Pancreas (tissue), 10 donors: Measurements from ENCODE around the gene KAZN. TPM values are rescaled to one million over a fixed set of nuclear protein-coding genes. Genes with fewer than 3 reads are reported as not detected.

Experiments used
- ATAC-seq, 4 donors: fragments of 200-7000 bp; cut with Tn5 transposase; one replicate each; pipeline versions ENCODE4 v1.8.0 to v1.9.1; 2020; ENCODE audit warnings: mild to moderate bottlenecking in 4 of 4, moderate library complexity in 4 of 4
- DNase-seq, 6 donors: peaks; one replicate each; pipeline ENCODE4 v3.0.0-alpha.2; 2020
- FAIRE-seq: peaks from 2 replicates; lab custom pipeline; 2012; peaks lifted over from hg19 to GRCh38; lab: Jason Lieb, UNC
- H3K27ac ChIP-seq, 4 donors: fragments of 200-600 bp; sonication (generic); 1 replicate in 3 of 4; 2 replicates in 1 of 4; pipeline versions ENCODE4 v1.5.0 to v1.8.0; 2020
- H3K27me3 ChIP-seq, 4 donors: fragments of 200-600 bp; one replicate each; pipeline ENCODE4 v1.8.0; 2021
- H3K36me3 ChIP-seq, 3 donors: fragments of 200-600 bp; sonication (generic) in 1 of 3; one replicate each; pipeline versions ENCODE4 v1.5.0 to v1.8.0; 2020 to 2021
- H3K4me1 ChIP-seq, 3 donors: fragments of 200-600 bp; one replicate each; pipeline ENCODE4 v1.8.0; 2021
- H3K4me3 ChIP-seq, 4 donors: fragments of 200-600 bp; sonication (generic) in 2 of 4; one replicate each; pipeline versions ENCODE4 v1.5.0 to v1.8.0; 2020 to 2021
- H3K9me3 ChIP-seq, 4 donors: fragments of 200-600 bp; one replicate each; pipeline ENCODE4 v1.8.0; 2021
- CTCF ChIP-seq, 4 donors: fragments of 200-600 bp; sonication (generic) in 3 of 4; IDR thresholded peaks; one replicate each; pipeline versions ENCODE4 v1.5.0 to v1.8.0; 2021; ENCODE audit warnings: antibody characterized with exemption in 4 of 4
- WGBS, 2 donors: extraction: QIAGEN DNeasy Blood & Tissue Kit; methylation state at CpG; one replicate each; pipeline ENCODE4 v1.1.7; 2013; 5-methylcytosine and 5-hydroxymethylcytosine counted together
- intact Hi-C, 3 donors: fragments of 100-400 bp; cut with DNase I; formaldehyde crosslinking; loops; one replicate each; pipeline versions ENCODE4 v1.11.1 to v1.14.2; 2022
- polyA plus RNA-seq, 2 donors: library from polyadenylated mRNA; stranded (reverse); fragments of 200-250 nt; gene quantifications; one replicate each; pipeline ENCODE4 v1.2.3, GENCODE V29; 2013
- total RNA-seq, 6 donors: library from RNA; stranded (reverse); fragmentation: NEBNext Ultra II Directional in 4 of 6; extraction: Animal tissue kit (Norgen Biotek cat#: 25700) in 4 of 6; gene quantifications; one replicate each; pipeline versions ENCODE4 v1.2.1 to v1.2.4, GENCODE V29; 2021 to 2023
- donor health status: healthy with polysubstance abuse.
- donor health status: DM: no; HTN: no; CAD: no; lungs with moderate emphysema.
- donor health status: DM: no; HTN: no; CAD: no.
- donor health status: control.
- donor health status: control.
- donor health status: Bipolar disorder and iron deficiency.
- donor health status: DM: yes; HTN: yes; CAD: no.
- donor health status: DM: no; HTN: no; CAD: no.
- donor health status: DM: no; HTN: no; CAD: no.
- donor health status: DM: yes; HTN: yes; CAD: no.

Gene KAZN
- total and polyA plus RNA-seq, 8 donors: 2.4 to 6.0 (median 4.1) TPM

DNA sequence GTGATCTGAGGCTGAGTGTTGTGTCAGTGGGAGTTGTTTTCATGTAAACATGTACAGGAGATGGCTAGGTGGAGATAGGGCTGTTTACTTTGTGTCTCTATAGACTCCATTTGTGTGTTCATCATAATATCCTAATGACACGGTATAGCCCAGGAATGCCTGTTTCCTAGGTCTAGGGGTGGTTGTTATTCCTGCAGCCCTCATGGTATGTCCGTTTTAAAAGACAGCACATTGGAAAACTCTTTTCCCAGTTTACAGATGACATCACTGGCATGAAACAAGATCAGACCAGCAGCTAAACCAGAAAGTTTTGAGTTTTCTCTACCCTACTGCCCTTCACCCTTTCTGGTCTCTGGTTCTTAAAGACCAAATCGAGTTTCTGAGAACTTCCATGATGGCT is 327.7 kb downstream of the KAZN start:
- no peak for FAIRE-seq
- no peak for TF ChIP-seq CTCF (IDR thresholded peaks at IDR 0.05)
- whole genome bisulfite sequencing, 2 donors: 73 to 76% methylated on average over 3 of the region's 3 CpGs
- no peak overlapping the region for H3K4me3 ChIP-seq
- no peaks in the 10 kb centered on the region for H3K27me3 ChIP-seq
- no peak for DNase-seq
- no peaks in the 10 kb centered on the region for H3K9me3 ChIP-seq
- H3K27ac ChIP-seq: no peak overlapping the region
- H3K36me3 ChIP-seq: no peaks in the 10 kb centered on the region
- H3K4me1 ChIP-seq: peaks cover 0 to 2% (median 0%) of the 10 kb centered on the region in 3 donors
- ATAC-seq: no peak
- intact Hi-C loops: no loop called here

- WGBS, 2 donors: 81 to 88% methylated on average over 12 of the region's 12 CpGs
- H3K36me3 ChIP-seq: no peaks in the 10 kb centered on the region
- no peak for TF ChIP-seq CTCF (IDR thresholded peaks at IDR 0.05)
- DNase-seq: no peak
- no peaks in the 10 kb centered on the region for H3K9me3 ChIP-seq
- H3K4me1 ChIP-seq: peaks cover 0 to 2% (median 0%) of the 10 kb centered on the region in 3 donors
- no peak overlapping the region for H3K4me3 ChIP-seq
- ATAC-seq: no peak
- no peaks in the 10 kb centered on the region for H3K27me3 ChIP-seq
- intact Hi-C loops: no loop called here
- no peak overlapping the region for H3K27ac ChIP-seq
- no peak for FAIRE-seq
Observed at GRCh38 chr1:14926818-14927575, 328.5 kb downstream of the KAZN start.

- no peaks in the 10 kb centered on the region for H3K27me3 ChIP-seq
- no peak overlapping the region for H3K4me3 ChIP-seq
- FAIRE-seq: no peak
- 83% methylated on average over 7 of the region's 7 CpGs for WGBS, 2 donors
- TF ChIP-seq CTCF (IDR thresholded peaks at IDR 0.05): no peak
- H3K9me3 ChIP-seq: no peaks in the 10 kb centered on the region
- H3K36me3 ChIP-seq: no peaks in the 10 kb centered on the region
- no peak for DNase-seq
- peaks cover 0 to 2% (median 0%) of the 10 kb centered on the region in 3 donors for H3K4me1 ChIP-seq
- no peak for ATAC-seq
- intact Hi-C loops: no loop called here
- no peak overlapping the region for H3K27ac ChIP-seq
Observed at GRCh38 chr1:14928412-14928811, 329.9 kb downstream of the KAZN start.

DNA sequence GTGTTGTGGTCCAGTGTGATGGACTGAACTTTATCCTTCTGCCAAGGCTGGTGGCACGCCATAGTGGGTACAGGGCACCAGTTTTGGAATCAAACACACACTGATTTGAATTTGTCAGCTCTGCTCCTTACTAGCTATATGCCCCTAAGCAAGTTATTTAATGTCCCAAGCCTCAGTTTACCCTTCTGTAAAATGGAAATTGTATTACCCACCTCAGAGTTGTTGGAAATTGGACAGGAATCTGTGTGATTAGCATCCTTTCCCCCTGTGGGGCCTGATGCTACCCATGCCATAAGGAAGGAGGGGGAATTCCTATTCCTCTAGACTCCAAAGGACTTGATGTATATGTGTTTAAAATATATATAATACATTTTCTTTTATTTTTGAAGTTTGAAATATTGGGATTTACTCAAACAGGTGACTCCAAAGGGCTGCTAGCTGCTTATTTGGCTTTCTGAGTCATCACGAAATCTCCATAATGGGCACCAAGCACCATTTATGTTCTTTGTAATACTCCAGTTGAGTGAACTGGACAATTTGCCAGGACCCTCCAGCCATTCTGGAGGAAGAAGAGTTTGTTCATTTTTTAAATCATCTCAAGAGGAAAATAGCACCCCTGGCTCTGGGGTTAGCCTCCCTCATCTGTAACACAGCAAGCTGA is 330.5 kb downstream of the KAZN start:
- 95 to 97% methylated on average over 2 of the region's 2 CpGs for WGBS, 2 donors
- intact Hi-C loops: no loop called here
- no peaks in the 10 kb centered on the region for H3K36me3 ChIP-seq
- no peak for FAIRE-seq
- H3K4me1 ChIP-seq: peaks cover 0 to 2% (median 0%) of the 10 kb centered on the region in 3 donors
- ATAC-seq: no peak
- H3K27ac ChIP-seq: no peak overlapping the region
- H3K27me3 ChIP-seq: no peaks in the 10 kb centered on the region
- H3K4me3 ChIP-seq: no peak overlapping the region
- TF ChIP-seq CTCF (IDR thresholded peaks at IDR 0.05): no peak
- no peak for DNase-seq
- H3K9me3 ChIP-seq: no peaks in the 10 kb centered on the region
